Stimulated activated memory B cell treated with anti-CD40 and anti-IgM and Interleukin-4, amounts not matched to agents 10 μg/mL and 1 μg/mL and 100 μg/mL, for 72 hours (primary cell): ENCODE measurements around the gene SGCD.

Source experiments
- ATAC-seq: fragments of 150-1000 bp; cut with Tn5 transposase; 2 replicates; pipeline ENCODE4 v1.10.0; 2021
- H3K27ac Mint-ChIP-seq: one replicate; pipeline ENCODE4 v1.8.0; 2022; ENCODE audit warnings: mild to moderate bottlenecking, mixed read lengths
- H3K27me3 Mint-ChIP-seq: one replicate; pipeline ENCODE4 v1.8.0; 2022; ENCODE audit warnings: mixed read lengths
- H3K36me3 Mint-ChIP-seq: one replicate; pipeline ENCODE4 v1.8.0; 2022; ENCODE audit warnings: mixed read lengths
- H3K4me1 Mint-ChIP-seq: one replicate; pipeline ENCODE4 v1.8.0; 2022; ENCODE audit warnings: mixed read lengths
- H3K4me3 Mint-ChIP-seq: one replicate; pipeline ENCODE4 v1.8.0; 2022; ENCODE audit warnings: mild to moderate bottlenecking, moderate library complexity, mixed read lengths
- H3K9me3 Mint-ChIP-seq: one replicate; pipeline ENCODE4 v1.8.0; 2022; ENCODE audit warnings: mixed read lengths

SGCD gene

GRCh38 chr5:156556666-156557406, 229.9 kb downstream of the SGCD start:
- H3K36me3 Mint-ChIP-seq: no peaks in the 10 kb centered on the region
- no peak overlapping the region for H3K27ac Mint-ChIP-seq
- no peaks in the 10 kb centered on the region for H3K4me1 Mint-ChIP-seq
- H3K9me3 Mint-ChIP-seq: peaks cover 2% of the 10 kb centered on the region
- no peak overlapping the region for H3K4me3 Mint-ChIP-seq
- no peak for ATAC-seq
- no peaks in the 10 kb centered on the region for H3K27me3 Mint-ChIP-seq

- no peak for ATAC-seq
- Mint-ChIP-seq H3K36me3 (no peaks in the 10 kb centered on the region), H3K27ac (no peak overlapping the region), H3K4me1 (no peaks in the 10 kb centered on the region), H3K27me3 (no peaks in the 10 kb centered on the region), H3K4me3 (no peak overlapping the region), H3K9me3 (no peaks in the 10 kb centered on the region)
These were observed 233.0 kb downstream of the SGCD start for GRCh38 chr5:156560002-156560401.

- no peaks in the 10 kb centered on the region for H3K36me3 Mint-ChIP-seq
- no peak overlapping the region for H3K27ac Mint-ChIP-seq
- H3K4me1 Mint-ChIP-seq: no peaks in the 10 kb centered on the region
- H3K9me3 Mint-ChIP-seq: no peaks in the 10 kb centered on the region
- no peak for ATAC-seq
- H3K27me3 Mint-ChIP-seq: no peaks in the 10 kb centered on the region
- H3K4me3 Mint-ChIP-seq: no peak overlapping the region
These were observed 234.7 kb downstream of the SGCD start for GRCh38 chr5:156561651-156562050.

GRCh38 chr5:156570615-156571014, 243.7 kb downstream of the SGCD start:
- no peaks in the 10 kb centered on the region for H3K4me1 Mint-ChIP-seq
- no peak overlapping the region for H3K27ac Mint-ChIP-seq
- no peaks in the 10 kb centered on the region for H3K27me3 Mint-ChIP-seq
- H3K9me3 Mint-ChIP-seq: no peaks in the 10 kb centered on the region
- no peak for ATAC-seq
- no peaks in the 10 kb centered on the region for H3K36me3 Mint-ChIP-seq
- no peak overlapping the region for H3K4me3 Mint-ChIP-seq

- no peak overlapping the region for H3K27ac Mint-ChIP-seq
- ATAC-seq: no peak
- peaks cover 17% of the 10 kb centered on the region for H3K27me3 Mint-ChIP-seq
- H3K36me3 Mint-ChIP-seq: no peaks in the 10 kb centered on the region
- peaks cover 17% of the 10 kb centered on the region for H3K9me3 Mint-ChIP-seq
- H3K4me3 Mint-ChIP-seq: no peak overlapping the region
- no peaks in the 10 kb centered on the region for H3K4me1 Mint-ChIP-seq
These were observed 254.8 kb downstream of the SGCD start for GRCh38 chr5:156581725-156582124.

- no peak for ATAC-seq
- Mint-ChIP-seq H3K9me3 (peaks cover 17% of the 10 kb centered on the region), H3K27ac (no peak overlapping the region), H3K27me3 (peaks cover 17% of the 10 kb centered on the region), H3K4me3 (no peak overlapping the region), H3K36me3 (no peaks in the 10 kb centered on the region), H3K4me1 (no peaks in the 10 kb centered on the region)
These were observed 255.2 kb downstream of the SGCD start for GRCh38 chr5:156582193-156582598.

GRCh38 chr5:156584871-156585270, 257.9 kb downstream of the SGCD start:
- H3K4me3 Mint-ChIP-seq: no peak overlapping the region
- H3K36me3 Mint-ChIP-seq: no peaks in the 10 kb centered on the region
- H3K9me3 Mint-ChIP-seq: peaks cover 5% of the 10 kb centered on the region
- no peak for ATAC-seq
- H3K27me3 Mint-ChIP-seq: peaks cover 5% of the 10 kb centered on the region
- H3K27ac Mint-ChIP-seq: no peak overlapping the region
- H3K4me1 Mint-ChIP-seq: no peaks in the 10 kb centered on the region

- H3K36me3 Mint-ChIP-seq: no peaks in the 10 kb centered on the region
- no peaks in the 10 kb centered on the region for H3K9me3 Mint-ChIP-seq
- ATAC-seq: no peak
- peaks cover 14% of the 10 kb centered on the region for H3K27me3 Mint-ChIP-seq
- no peak overlapping the region for H3K4me3 Mint-ChIP-seq
- no peaks in the 10 kb centered on the region for H3K4me1 Mint-ChIP-seq
- no peak overlapping the region for H3K27ac Mint-ChIP-seq
These were observed 259.0 kb downstream of the SGCD start for GRCh38 chr5:156585999-156586398.

- Mint-ChIP-seq H3K27ac (no peak overlapping the region), H3K4me3 (no peak overlapping the region), H3K4me1 (no peaks in the 10 kb centered on the region), H3K36me3 (no peaks in the 10 kb centered on the region), H3K27me3 (peaks cover 16% of the 10 kb centered on the region), H3K9me3 (no peaks in the 10 kb centered on the region)
- no peak for ATAC-seq
These were observed 260.0 kb downstream of the SGCD start for GRCh38 chr5:156587012-156587411.

- no peaks in the 10 kb centered on the region for H3K36me3 Mint-ChIP-seq
- H3K27ac Mint-ChIP-seq: no peak overlapping the region
- no peaks in the 10 kb centered on the region for H3K9me3 Mint-ChIP-seq
- no peak overlapping the region for H3K4me3 Mint-ChIP-seq
- ATAC-seq: no peak
- H3K27me3 Mint-ChIP-seq: peaks cover 16% of the 10 kb centered on the region
- no peaks in the 10 kb centered on the region for H3K4me1 Mint-ChIP-seq
These were observed 261.3 kb downstream of the SGCD start for GRCh38 chr5:156588306-156588705.

- H3K4me1 Mint-ChIP-seq: no peaks in the 10 kb centered on the region
- ATAC-seq: no peak
- no peak overlapping the region for H3K27ac Mint-ChIP-seq
- no peaks in the 10 kb centered on the region for H3K9me3 Mint-ChIP-seq
- H3K4me3 Mint-ChIP-seq: no peak overlapping the region
- H3K27me3 Mint-ChIP-seq: peaks cover 16% of the 10 kb centered on the region
- H3K36me3 Mint-ChIP-seq: no peaks in the 10 kb centered on the region
These were observed 262.4 kb downstream of the SGCD start for GRCh38 chr5:156589104-156589945.

- Mint-ChIP-seq H3K9me3 (no peaks in the 10 kb centered on the region), H3K36me3 (no peaks in the 10 kb centered on the region), H3K27ac (no peak overlapping the region), H3K27me3 (peaks cover 16% of the 10 kb centered on the region), H3K4me3 (no peak overlapping the region), H3K4me1 (no peaks in the 10 kb centered on the region)
- ATAC-seq: no peak
These were observed 262.9 kb downstream of the SGCD start for GRCh38 chr5:156589946-156590216.

GRCh38 chr5:156590978-156591377, 264.0 kb downstream of the SGCD start:
- no peaks in the 10 kb centered on the region for H3K4me1 Mint-ChIP-seq
- no peaks in the 10 kb centered on the region for H3K36me3 Mint-ChIP-seq
- H3K9me3 Mint-ChIP-seq: no peaks in the 10 kb centered on the region
- peaks cover 16% of the 10 kb centered on the region for H3K27me3 Mint-ChIP-seq
- no peak overlapping the region for H3K4me3 Mint-ChIP-seq
- no peak overlapping the region for H3K27ac Mint-ChIP-seq
- ATAC-seq: no peak

GRCh38 chr5:156591631-156592030, 264.7 kb downstream of the SGCD start:
- ATAC-seq: no peak
- H3K4me1 Mint-ChIP-seq: no peaks in the 10 kb centered on the region
- peaks cover 11% of the 10 kb centered on the region for H3K27me3 Mint-ChIP-seq
- H3K36me3 Mint-ChIP-seq: no peaks in the 10 kb centered on the region
- H3K27ac Mint-ChIP-seq: no peak overlapping the region
- no peaks in the 10 kb centered on the region for H3K9me3 Mint-ChIP-seq
- no peak overlapping the region for H3K4me3 Mint-ChIP-seq

- Mint-ChIP-seq H3K36me3 (no peaks in the 10 kb centered on the region), H3K4me3 (no peak overlapping the region), H3K27ac (no peak overlapping the region), H3K9me3 (no peaks in the 10 kb centered on the region), H3K27me3 (peaks cover 10% of the 10 kb centered on the region), H3K4me1 (no peaks in the 10 kb centered on the region)
- ATAC-seq: no peak
These were observed 266.6 kb downstream of the SGCD start for GRCh38 chr5:156593546-156593945.

GRCh38 chr5:156594406-156594805, 267.4 kb downstream of the SGCD start:
- Mint-ChIP-seq H3K4me3 (no peak overlapping the region), H3K27ac (no peak overlapping the region), H3K27me3 (peaks cover 10% of the 10 kb centered on the region), H3K4me1 (no peaks in the 10 kb centered on the region), H3K9me3 (no peaks in the 10 kb centered on the region), H3K36me3 (no peaks in the 10 kb centered on the region)
- no peak for ATAC-seq
